Calu3 (cell line): ENCODE data around the gene SFSWAP. TPM values are rescaled to one million over a fixed set of nuclear protein-coding genes. Genes with fewer than 3 reads are reported as not detected.

Experiments
- BruUV-seq: library from RNA; stranded (reverse); fragments of 400-500 nt; replicated peaks from 2 replicates; lab custom pipeline; 2021; lab: Mats Ljungman, UMichigan
- CTCF ChIA-PET: fragments of 300-600 bp; sonication (Branson Sonifier 250); formaldehyde crosslinking; loops from one replicate; lab custom pipeline; 2022; ENCODE audit warnings: antibody characterized with exemption; lab: Charles Lee
- DNase-seq: peaks from one replicate; pipeline ENCODE4 v3.0.0; 2022
- H3K27ac Mint-ChIP-seq: one replicate; pipeline ENCODE4 v1.8.0; 2022; ENCODE audit warnings: mixed read lengths; ENCODE audit not compliant: unreplicated experiment
- H3K27me3 Mint-ChIP-seq: one replicate; pipeline ENCODE4 v1.8.0; 2022; ENCODE audit warnings: mixed read lengths; ENCODE audit not compliant: unreplicated experiment
- H3K36me3 Mint-ChIP-seq: one replicate; pipeline ENCODE4 v1.8.0; 2022; ENCODE audit warnings: mild to moderate bottlenecking, moderate library complexity, mixed read lengths; ENCODE audit not compliant: insufficient read depth, unreplicated experiment
- H3K4me1 Mint-ChIP-seq: one replicate; pipeline ENCODE4 v1.8.0; 2022; ENCODE audit warnings: mild to moderate bottlenecking, low read depth, mixed read lengths; ENCODE audit not compliant: unreplicated experiment
- H3K4me3 Mint-ChIP-seq: one replicate; pipeline ENCODE4 v1.8.0; 2022; ENCODE audit warnings: mild to moderate bottlenecking, low read depth, moderate library complexity, mixed read lengths; ENCODE audit not compliant: unreplicated experiment
- H3K9me3 Mint-ChIP-seq: one replicate; pipeline ENCODE4 v1.8.0; 2022; ENCODE audit warnings: low read depth, mixed read lengths; ENCODE audit not compliant: unreplicated experiment
- intact Hi-C: fragments of 100-400 bp; cut with micrococcal nuclease; formaldehyde crosslinking; loops from one replicate; pipeline ENCODE4 v1.10.0; 2022; ENCODE audit not compliant: unreplicated experiment
- total RNA-seq: library from RNA; stranded (reverse); gene quantifications from 2 replicates; pipeline ENCODE4 v1.2.3, GENCODE V29; 2022
- TF ChIP-seq, protein P1 (sequence below): fragments of 200-600 bp; IDR thresholded peaks from one replicate; pipeline ENCODE4 v1.8.0; 2022; ENCODE audit warnings: antibody characterized with exemption; ENCODE audit not compliant: unreplicated experiment

SFSWAP gene
- total RNA-seq, 1 experiment from 2014 or later, result 68.4 TPM

DNA sequence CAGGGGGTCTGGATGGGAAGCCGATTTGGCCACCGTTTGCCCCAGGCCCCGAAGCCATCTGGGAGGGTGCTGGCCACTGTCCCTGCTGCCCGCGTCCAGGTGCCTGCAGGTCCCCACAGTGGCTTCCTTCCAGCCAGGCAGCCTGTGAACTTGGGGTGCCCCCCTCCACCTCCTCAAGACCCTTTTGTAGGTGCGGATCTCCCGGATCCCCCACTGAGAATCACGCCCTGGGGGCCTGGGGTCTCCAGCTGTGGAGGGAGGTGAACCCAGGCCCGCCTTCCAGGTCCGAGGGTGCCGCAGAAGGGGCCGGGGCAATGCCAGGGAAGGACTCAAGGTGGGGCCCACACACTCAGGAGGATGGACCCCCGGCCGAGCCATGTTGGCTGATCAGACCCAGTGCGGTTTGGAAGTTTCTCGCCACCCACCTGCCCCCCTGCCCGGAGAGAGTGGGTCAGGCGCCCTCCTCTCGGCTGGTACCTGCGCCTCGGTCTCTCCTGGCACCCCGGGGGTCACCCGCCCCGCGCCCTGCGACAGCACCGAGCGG lies 119.0 kb downstream of the SFSWAP start:
- peak overlapping the region; percentile 64 for H3K4me3 Mint-ChIP-seq
- peaks cover 20% of the 10 kb centered on the region for H3K4me1 Mint-ChIP-seq
- no peak for DNase-seq
- TF ChIP-seq, protein P1, sequence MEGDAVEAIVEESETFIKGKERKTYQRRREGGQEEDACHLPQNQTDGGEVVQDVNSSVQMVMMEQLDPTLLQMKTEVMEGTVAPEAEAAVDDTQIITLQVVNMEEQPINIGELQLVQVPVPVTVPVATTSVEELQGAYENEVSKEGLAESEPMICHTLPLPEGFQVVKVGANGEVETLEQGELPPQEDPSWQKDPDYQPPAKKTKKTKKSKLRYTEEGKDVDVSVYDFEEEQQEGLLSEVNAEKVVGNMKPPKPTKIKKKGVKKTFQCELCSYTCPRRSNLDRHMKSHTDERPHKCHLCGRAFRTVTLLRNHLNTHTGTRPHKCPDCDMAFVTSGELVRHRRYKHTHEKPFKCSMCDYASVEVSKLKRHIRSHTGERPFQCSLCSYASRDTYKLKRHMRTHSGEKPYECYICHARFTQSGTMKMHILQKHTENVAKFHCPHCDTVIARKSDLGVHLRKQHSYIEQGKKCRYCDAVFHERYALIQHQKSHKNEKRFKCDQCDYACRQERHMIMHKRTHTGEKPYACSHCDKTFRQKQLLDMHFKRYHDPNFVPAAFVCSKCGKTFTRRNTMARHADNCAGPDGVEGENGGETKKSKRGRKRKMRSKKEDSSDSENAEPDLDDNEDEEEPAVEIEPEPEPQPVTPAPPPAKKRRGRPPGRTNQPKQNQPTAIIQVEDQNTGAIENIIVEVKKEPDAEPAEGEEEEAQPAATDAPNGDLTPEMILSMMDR, result peak; percentile 11
- CTCF ChIA-PET, result interaction anchor here (1.0 to 1.5 kb wide), 4 partner anchors 22 to 725 kb away, joined by 3 to 8 read pairs (median 4); no protein-coding TSS in a partner anchor
- intact Hi-C loops, result loop anchor here (10.0 kb wide), 2 partner anchors 225 to 725 kb away; no protein-coding TSS in a partner anchor
- H3K9me3 Mint-ChIP-seq, result no peaks in the 10 kb centered on the region
- H3K36me3 Mint-ChIP-seq, result peaks cover 18% of the 10 kb centered on the region
- H3K27me3 Mint-ChIP-seq, result peaks cover 84% of the 10 kb centered on the region
- no peak overlapping the region for H3K27ac Mint-ChIP-seq
- no TSS peak for BruUV-seq

DNA sequence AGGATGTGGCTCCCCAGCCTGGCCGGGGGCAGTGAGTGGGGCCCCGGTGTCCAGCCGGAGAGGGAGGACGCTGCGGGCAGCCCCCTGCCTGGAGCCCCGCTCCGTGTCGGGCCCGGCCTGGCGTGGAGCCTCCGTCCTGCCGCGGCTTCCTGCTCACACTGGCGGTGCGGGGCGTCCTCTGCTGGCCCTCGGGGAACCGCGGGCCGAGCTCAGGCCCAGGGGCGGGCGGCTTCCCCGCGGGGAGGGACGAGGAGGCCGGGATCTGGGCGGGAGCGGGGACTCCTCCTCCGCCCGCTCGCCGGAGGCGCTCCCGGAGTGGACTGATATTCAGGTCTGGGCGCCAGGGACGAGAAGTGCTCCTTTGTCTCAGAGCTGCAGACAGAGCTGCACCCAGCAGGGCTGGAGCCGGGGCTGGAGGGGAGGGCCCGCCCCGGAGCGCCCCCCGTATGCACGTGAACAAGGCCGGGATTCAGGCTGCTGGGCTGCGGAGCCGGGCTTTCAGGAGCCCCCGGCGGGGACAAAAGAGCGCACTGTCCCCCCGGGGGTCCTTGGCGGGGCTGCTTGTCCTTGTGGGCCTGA lies 119.5 kb downstream of the SFSWAP start:
- DNase-seq, result peak; percentile 83
- Mint-ChIP-seq H3K4me1 (peaks cover 26% of the 10 kb centered on the region), H3K9me3 (no peaks in the 10 kb centered on the region), H3K27ac (no peak overlapping the region), H3K27me3 (peaks cover 84% of the 10 kb centered on the region), H3K4me3 (peak overlapping the region; percentile 68), H3K36me3 (peaks cover 23% of the 10 kb centered on the region)
- CTCF ChIA-PET, result interaction anchor here (0.7 to 1.5 kb wide), 5 partner anchors 21 to 726 kb away, joined by 3 to 8 read pairs (median 4); no protein-coding TSS in a partner anchor
- intact Hi-C loops, result loop anchor here (10.0 kb wide), 1 partner anchor 726 kb away; no protein-coding TSS in a partner anchor
- no TSS peak for BruUV-seq
- TF ChIP-seq, protein P1, result peak; percentile 22

DNA sequence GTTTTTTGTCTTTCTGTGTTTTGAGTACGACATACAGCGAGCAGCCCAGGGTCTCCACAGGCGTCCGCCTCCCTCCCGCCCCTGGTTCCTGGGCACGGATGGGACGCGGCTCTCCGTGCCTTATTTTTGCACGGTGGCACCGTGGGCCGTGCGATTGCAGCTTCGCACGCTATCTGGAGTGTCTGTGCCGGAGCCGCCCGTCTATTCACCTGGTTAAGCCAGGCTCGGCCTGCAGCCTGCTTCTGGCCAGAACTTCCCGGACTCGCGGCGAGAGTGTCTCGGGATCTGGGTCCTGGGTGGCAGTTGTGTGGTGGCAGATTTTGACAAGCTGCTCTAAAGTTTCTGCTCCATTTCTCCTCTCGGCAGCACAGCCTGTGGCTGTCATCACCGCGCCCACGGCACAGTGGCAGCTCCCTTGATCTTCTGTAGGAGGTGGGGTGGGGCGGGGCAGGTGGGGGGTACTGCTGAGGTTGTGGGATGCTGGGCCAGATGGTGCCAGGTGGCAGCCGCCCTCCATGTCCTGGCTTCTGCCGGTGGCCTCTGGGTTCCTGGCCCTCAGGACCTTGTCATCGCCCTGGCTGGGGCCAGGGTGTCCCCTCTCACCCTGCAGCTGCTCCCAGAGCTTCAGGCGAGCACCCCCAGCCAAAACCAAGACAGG lies 120.2 kb downstream of the SFSWAP start:
- peaks cover 84% of the 10 kb centered on the region for H3K27me3 Mint-ChIP-seq
- no peaks in the 10 kb centered on the region for H3K9me3 Mint-ChIP-seq
- CTCF ChIA-PET, result interaction anchor here (0.7 to 1.5 kb wide), 5 partner anchors 20 to 726 kb away, joined by 3 to 8 read pairs (median 4); no protein-coding TSS in a partner anchor
- no peak overlapping the region for H3K27ac Mint-ChIP-seq
- H3K36me3 Mint-ChIP-seq, result peaks cover 27% of the 10 kb centered on the region
- H3K4me3 Mint-ChIP-seq, result peak overlapping the region; percentile 68
- DNase-seq, result no peak
- intact Hi-C loops, result loop anchor here (10.0 kb wide), 1 partner anchor 726 kb away; no protein-coding TSS in a partner anchor
- H3K4me1 Mint-ChIP-seq, result peaks cover 29% of the 10 kb centered on the region
- BruUV-seq, result no TSS peak
- TF ChIP-seq, protein P1, result no peak

DNA sequence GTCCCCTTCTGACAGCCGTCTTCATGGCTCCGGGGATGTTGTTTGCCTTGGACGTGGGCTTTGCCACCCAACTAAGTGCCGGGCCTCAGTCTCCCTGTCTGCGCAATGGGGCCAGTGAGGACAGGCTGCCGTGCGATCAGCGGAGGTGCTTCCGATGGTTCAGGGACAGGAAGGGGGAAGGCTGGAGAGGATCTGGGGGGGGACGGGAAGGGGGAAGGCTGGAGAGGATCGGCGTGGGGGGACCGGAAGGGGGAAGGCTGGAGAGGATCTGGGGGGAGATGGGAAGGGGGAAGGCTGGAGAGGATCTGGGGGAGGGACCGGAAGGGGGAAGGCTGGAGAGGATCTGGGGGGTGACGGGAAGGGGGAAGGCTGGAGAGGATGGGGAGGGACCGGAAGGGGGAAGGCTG lies 120.7 kb downstream of the SFSWAP start:
- peaks cover 27% of the 10 kb centered on the region for H3K36me3 Mint-ChIP-seq
- DNase-seq, result no peak
- intact Hi-C loops, result loop anchor here (10.0 kb wide), 1 partner anchor 727 kb away; no protein-coding TSS in a partner anchor
- CTCF ChIA-PET, result no interaction called here
- BruUV-seq, result no TSS peak
- peaks cover 29% of the 10 kb centered on the region for H3K4me1 Mint-ChIP-seq
- peak overlapping the region; percentile 68 for H3K4me3 Mint-ChIP-seq
- H3K9me3 Mint-ChIP-seq, result no peaks in the 10 kb centered on the region
- TF ChIP-seq, protein P1, result no peak
- peaks cover 80% of the 10 kb centered on the region for H3K27me3 Mint-ChIP-seq
- H3K27ac Mint-ChIP-seq, result no peak overlapping the region
